Coronary artery (tissue), 2 donors: ENCODE results near the gene SESN2.

Experiments
- DNase-seq: peaks from one replicate; pipeline ENCODE4 v3.0.0-alpha.2; 2017; ENCODE audit warnings: low spot score
- H3K27ac ChIP-seq, 2 donors: fragments of 200-600 bp; sonication (generic); one replicate each; pipeline ENCODE4 v1.5.1; 2016 to 2019
- H3K4me3 ChIP-seq: fragments of 200-600 bp; sonication (generic); 2 replicates; pipeline ENCODE4 v1.5.1; 2016; ENCODE audit warnings: mild to moderate bottlenecking, moderate library complexity
- TF ChIP-seq, protein P1 (sequence below): fragments of 200-600 bp; sonication (generic); IDR thresholded peaks from one replicate; pipeline ENCODE4 v1.5.1; 2019; ENCODE audit warnings: antibody characterized with exemption

SESN2 gene

DNA sequence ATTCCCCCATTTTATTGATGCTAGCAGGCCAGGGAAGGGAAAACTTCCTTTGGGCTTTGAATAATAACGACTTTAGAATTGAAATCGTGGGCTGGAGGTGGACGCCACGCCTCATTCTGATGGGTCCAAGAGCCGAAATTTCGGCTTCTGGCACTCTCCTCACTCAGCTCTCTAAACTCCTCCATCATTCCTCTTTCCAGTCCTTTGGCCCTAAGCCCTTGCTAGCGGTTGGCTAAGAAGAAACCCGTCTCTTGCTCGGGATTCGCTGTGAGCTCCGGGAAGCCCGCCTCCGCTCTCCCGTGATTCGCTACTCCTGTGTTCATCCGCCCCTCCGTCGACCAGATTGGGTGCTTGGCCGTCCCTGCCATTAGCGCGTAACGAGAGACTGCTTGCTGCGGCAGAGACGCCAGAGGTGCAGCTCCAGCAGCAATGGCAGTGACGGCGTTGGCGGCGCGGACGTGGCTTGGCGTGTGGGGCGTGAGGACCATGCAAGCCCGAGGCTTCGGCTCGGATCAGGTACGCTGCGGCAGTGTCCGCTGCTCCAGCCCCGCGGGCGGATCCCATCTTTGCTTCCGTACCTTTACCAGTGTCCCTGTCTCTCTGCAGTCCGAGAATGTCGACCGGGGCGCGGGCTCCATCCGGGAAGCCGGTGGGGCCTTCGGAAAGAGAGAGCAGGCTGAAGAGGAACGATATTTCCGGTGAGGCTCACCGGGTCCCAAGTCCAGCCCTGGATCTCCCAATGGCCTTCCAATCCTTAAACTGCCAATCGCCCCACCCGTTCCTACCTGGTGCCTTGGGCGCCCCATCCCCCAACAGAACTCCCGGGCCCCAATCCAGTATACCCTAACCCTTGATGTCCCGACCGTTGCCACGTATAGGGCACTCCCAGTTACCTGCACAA lies 23.3 kb upstream of the SESN2 start, which contains the start of gene ATP5IF1:
ATP5IF1 (plus strand) TSS at position 370 of the 901 bp plus-strand sequence; CDS start at position 430, 60 bp downstream.
- TF ChIP-seq, protein P1, sequence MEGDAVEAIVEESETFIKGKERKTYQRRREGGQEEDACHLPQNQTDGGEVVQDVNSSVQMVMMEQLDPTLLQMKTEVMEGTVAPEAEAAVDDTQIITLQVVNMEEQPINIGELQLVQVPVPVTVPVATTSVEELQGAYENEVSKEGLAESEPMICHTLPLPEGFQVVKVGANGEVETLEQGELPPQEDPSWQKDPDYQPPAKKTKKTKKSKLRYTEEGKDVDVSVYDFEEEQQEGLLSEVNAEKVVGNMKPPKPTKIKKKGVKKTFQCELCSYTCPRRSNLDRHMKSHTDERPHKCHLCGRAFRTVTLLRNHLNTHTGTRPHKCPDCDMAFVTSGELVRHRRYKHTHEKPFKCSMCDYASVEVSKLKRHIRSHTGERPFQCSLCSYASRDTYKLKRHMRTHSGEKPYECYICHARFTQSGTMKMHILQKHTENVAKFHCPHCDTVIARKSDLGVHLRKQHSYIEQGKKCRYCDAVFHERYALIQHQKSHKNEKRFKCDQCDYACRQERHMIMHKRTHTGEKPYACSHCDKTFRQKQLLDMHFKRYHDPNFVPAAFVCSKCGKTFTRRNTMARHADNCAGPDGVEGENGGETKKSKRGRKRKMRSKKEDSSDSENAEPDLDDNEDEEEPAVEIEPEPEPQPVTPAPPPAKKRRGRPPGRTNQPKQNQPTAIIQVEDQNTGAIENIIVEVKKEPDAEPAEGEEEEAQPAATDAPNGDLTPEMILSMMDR, result no peak
- Histone ChIP-seq H3K4me3 (peak within 1 kb of the TSS; percentile 95), H3K27ac (peak within 1 kb of the TSS; percentile 70 to 95)
- peak; percentile 99 for DNase-seq

DNA sequence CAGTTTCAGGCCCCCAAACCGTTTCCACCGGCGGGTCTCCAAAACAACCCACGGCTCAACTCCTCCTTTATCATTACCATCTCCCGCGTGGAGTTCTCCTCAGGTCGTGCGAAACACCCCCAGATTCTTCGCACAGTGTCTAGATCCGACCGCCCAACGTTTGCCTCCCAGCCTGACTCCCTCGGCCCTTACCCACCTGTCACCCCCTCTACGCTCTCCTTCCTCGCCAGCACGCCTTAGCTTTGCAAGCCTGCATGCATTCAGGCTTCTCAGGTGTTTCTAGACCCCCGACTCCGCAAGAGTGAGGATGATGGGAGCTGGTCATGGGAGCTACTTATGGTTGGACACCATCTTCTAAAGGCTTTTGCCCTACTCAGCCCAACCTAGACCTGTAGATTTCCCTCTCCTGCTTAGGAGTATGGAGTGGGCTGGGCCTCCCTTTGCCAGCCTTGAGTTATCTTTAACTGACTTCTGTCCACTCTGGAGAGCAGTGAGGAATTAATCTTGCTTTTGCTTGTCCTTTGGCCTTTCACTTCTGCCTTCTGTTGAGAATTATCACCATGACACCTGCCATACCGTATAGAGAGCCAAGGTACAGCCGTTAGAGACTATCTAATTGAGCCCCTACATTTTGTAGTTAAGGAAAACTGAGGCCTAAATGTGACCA lies 22.5 kb upstream of the SESN2 start:
- Histone ChIP-seq H3K27ac (peak overlapping the region; percentile 70 to 95), H3K4me3 (peak overlapping the region; percentile 95)
- TF ChIP-seq, protein P1, result no peak
- no peak for DNase-seq

DNA sequence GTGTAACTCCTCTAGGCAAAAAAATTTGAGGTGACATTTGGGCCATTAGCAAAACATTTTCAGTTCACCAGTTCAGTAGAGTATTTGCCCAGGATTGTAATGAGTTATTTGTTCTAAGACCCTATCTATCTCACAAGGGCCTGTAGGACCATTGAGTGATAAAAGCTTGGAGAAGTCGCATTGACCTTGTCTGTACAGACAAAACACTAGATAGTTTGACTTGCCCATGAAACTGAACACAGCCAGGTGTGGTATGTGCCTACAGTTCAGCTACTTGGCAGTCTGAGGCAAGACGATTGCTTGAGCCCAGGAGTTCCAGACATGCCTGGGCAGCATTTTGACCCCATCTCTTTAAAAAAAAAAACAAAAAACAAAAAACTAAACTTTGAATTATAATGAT lies 20.3 kb upstream of the SESN2 start:
- Histone ChIP-seq H3K27ac (no peak overlapping the region), H3K4me3 (no peak overlapping the region)
- TF ChIP-seq, protein P1, result no peak
- no peak for DNase-seq

DNA sequence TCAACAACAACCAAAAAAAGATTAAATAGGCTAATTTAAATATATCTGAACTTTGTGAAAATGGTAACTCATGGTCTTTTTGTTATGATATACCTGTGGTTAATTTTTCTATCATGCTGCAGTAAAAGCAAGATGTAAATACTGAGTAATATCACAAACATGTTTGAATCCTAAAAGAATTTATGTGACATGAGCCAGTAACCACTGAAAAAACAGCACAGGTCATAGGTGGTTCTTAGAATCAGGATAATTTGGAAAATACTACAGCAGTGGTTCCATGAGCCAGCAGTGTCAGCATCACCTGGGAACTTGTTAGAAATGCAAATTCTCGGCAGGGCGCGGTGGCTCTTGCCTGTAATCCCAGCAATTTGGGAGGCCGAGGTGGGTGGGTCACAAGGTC lies 19.3 kb upstream of the SESN2 start:
- Histone ChIP-seq H3K27ac (no peak overlapping the region), H3K4me3 (no peak overlapping the region)
- no peak for DNase-seq
- TF ChIP-seq, protein P1, result no peak

DNA sequence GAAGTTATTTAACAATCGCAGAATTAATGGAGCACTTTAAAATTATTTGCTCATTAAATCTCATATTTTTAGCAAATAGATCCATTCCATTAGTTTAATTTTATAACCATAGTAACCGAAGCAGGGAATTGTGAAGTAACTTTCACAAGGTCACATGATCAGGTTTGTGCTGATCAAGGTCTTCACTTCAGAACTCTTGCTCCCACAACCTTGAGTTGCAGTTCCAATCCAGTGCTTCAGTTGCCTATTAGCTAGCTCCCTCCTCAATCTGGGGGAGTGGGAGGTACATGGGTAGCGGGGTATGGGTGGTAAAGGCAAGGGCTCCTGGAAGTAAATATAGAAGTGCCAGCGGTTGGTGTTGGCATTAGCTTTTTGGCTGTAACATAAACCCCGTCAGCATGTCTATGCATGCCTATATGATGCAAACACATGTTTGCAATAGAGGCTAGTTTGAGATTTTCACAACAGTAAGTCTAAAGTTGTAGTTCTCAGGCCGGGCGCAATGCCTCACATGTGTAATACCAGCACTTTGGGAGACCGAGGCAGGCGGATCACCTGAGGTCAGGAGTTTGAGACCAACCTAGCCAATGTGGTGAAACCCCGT lies 17.6 kb upstream of the SESN2 start:
- no peak overlapping the region for H3K4me3 ChIP-seq
- no peak for DNase-seq
- TF ChIP-seq, protein P1, result no peak
- no peak overlapping the region for H3K27ac ChIP-seq

DNA sequence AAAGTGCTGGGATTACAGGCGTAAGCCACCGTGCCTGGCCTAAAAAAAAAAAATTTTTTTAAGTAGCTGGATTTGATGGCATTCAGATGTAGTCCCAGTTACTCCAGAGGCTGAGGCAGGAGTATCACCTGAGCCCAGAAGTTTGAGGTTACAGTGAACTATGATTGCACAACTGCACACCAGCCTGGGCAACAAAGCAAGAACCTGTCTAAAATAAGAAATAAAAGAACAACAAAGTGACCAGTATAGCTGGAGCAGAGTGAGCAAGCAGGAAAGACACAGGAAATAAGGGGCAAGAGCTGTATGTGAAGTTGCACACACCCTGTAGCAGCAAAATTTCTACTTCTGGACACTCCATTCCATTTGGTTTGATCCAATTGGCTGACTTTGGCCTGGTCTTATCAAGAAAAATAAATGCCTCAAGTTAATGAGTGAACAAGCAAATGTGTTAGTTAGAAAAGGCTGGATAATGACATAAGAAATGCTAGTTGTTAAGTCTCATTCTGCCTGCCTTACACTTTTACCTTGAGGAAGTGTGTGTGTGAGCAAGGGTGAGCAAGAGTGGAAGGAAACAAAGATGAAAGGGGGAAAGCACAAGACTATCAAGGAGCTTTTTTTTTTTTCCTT lies 15.5 kb upstream of the SESN2 start:
- Histone ChIP-seq H3K27ac (no peak overlapping the region), H3K4me3 (no peak overlapping the region)
- TF ChIP-seq, protein P1, result no peak
- DNase-seq, result no peak
